GM23338 (cell line): ENCODE measurements around the gene LPAR6. TPM values are rescaled to one million over a fixed set of nuclear protein-coding genes. Genes with fewer than 3 reads are reported as not detected.

Source experiments
- ATAC-seq: fragments of 200-7000 bp; cut with Tn5 transposase; 3 replicates; pipeline ENCODE4 v1.9.1; 2020
- DNase-seq: peaks from one replicate; pipeline ENCODE4 v3.0.0-alpha.2; 2015; ENCODE audit warnings: low spot score
- H2AFZ ChIP-seq: fragments of 200-600 bp; sonication (generic); 2 replicates; pipeline ENCODE4 v1.8.0; 2016; ENCODE audit warnings: antibody characterized with exemption, mild to moderate bottlenecking, moderate library complexity
- H3F3A ChIP-seq: fragments of 200-600 bp; sonication (generic); replicated peaks from 2 replicates; pipeline ENCODE4 v1.8.0; 2017; ENCODE audit warnings: antibody characterized with exemption, mixed run types, low read depth
- H3K27ac ChIP-seq: fragments of 200-600 bp; sonication (generic); 2 replicates; pipeline ENCODE4 v1.6.1; 2016; ENCODE audit warnings: low read depth
- H3K27me3 ChIP-seq: fragments of 200-600 bp; sonication (generic); 2 replicates; pipeline ENCODE4 v1.8.0; 2016; ENCODE audit warnings: mild to moderate bottlenecking, mixed run types, moderate library complexity; ENCODE audit not compliant: insufficient read depth
- H3K36me3 ChIP-seq: fragments of 200-600 bp; sonication (generic); 2 replicates; pipeline ENCODE4 v1.8.0; 2016; ENCODE audit warnings: mild to moderate bottlenecking; ENCODE audit not compliant: insufficient read depth
- H3K4me1 ChIP-seq: fragments of 200-600 bp; sonication (generic); 2 replicates; pipeline ENCODE4 v1.8.0; 2016; ENCODE audit warnings: mild to moderate bottlenecking, moderate library complexity; ENCODE audit not compliant: insufficient read depth
- H3K4me2 ChIP-seq: fragments of 200-600 bp; sonication (generic); 2 replicates; pipeline ENCODE4 v1.7.1; 2017; ENCODE audit warnings: mixed run types
- H3K4me3 ChIP-seq: fragments of 200-600 bp; sonication (generic); 2 replicates; pipeline ENCODE4 v1.6.1; 2016; ENCODE audit warnings: mixed run types
- H3K79me2 ChIP-seq: fragments of 200-600 bp; sonication (generic); replicated peaks from 2 replicates; pipeline ENCODE4 v1.8.0; 2017; ENCODE audit warnings: mild to moderate bottlenecking; ENCODE audit not compliant: insufficient read depth
- H3K9me2 ChIP-seq: fragments of 200-600 bp; sonication (generic); 2 replicates; pipeline ENCODE4 v1.8.0; 2017; ENCODE audit not compliant: insufficient read depth
- H4K20me1 ChIP-seq: fragments of 200-600 bp; sonication (generic); replicated peaks from 2 replicates; pipeline ENCODE4 v1.8.0; 2017; ENCODE audit warnings: mild to moderate bottlenecking; ENCODE audit not compliant: insufficient read depth
- H3K27ac Mint-ChIP-seq: 2 replicates; pipeline ENCODE4 v1.8.0; 2020; ENCODE audit warnings: inconsistent platforms, mild to moderate bottlenecking, moderate library complexity, mixed read lengths
- H3K27me3 Mint-ChIP-seq: 3 replicates; pipeline ENCODE4 v1.8.0; 2022; ENCODE audit warnings: low read depth, mild to moderate bottlenecking, moderate library complexity, mixed read lengths, inconsistent platforms; ENCODE audit not compliant: insufficient read depth, poor library complexity
- H3K36me3 Mint-ChIP-seq: 3 replicates; pipeline ENCODE4 v1.8.0; 2021; ENCODE audit warnings: low read depth, mild to moderate bottlenecking, inconsistent platforms, moderate library complexity, mixed read lengths
- H3K4me1 Mint-ChIP-seq: 3 replicates; pipeline ENCODE4 v1.8.0; 2020; ENCODE audit warnings: mild to moderate bottlenecking, inconsistent platforms, mixed read lengths
- H3K4me3 Mint-ChIP-seq: 3 replicates; pipeline ENCODE4 v1.8.0; 2021; ENCODE audit warnings: moderate library complexity, mild to moderate bottlenecking, inconsistent platforms, mixed read lengths
- H3K9me3 Mint-ChIP-seq: 3 replicates; pipeline ENCODE4 v1.8.0; 2020; ENCODE audit warnings: moderate library complexity, mild to moderate bottlenecking, inconsistent platforms, mixed read lengths
- CREB1 ChIP-seq: fragments of 250-450 bp; sonication (Bioruptor Pico); IDR thresholded peaks from 2 replicates; pipeline ENCODE4 v1.5.0; 2020; ENCODE audit warnings: low read depth, mild to moderate bottlenecking, moderate library complexity
- CTCF ChIP-seq, 2 experiments: fragments of 200-600 bp in 1 of 2; sonication (generic) in 1 of 2; conservative IDR thresholded peaks; 2 replicates each; pipeline versions ENCODE4 v1.5.1 to v1.6.1; 2016 to 2017; ENCODE audit warnings: antibody characterized with exemption in 2 of 2, low read depth in 2 of 2, mild to moderate bottlenecking in 2 of 2, moderate library complexity in 1 of 2
- ETS1 ChIP-seq: IDR thresholded peaks from 2 replicates; pipeline ENCODE4 v1.6.1; 2016; ENCODE audit warnings: antibody characterized with exemption
- EZH2 ChIP-seq: fragments of 200-600 bp; sonication (generic); IDR thresholded peaks from one replicate; pipeline ENCODE4 v1.8.0; 2017; ENCODE audit warnings: antibody characterized with exemption, mild to moderate bottlenecking, low read depth; ENCODE audit not compliant: unreplicated experiment
- EZH2phosphoT487 ChIP-seq: fragments of 200-600 bp; sonication (generic); IDR thresholded peaks from one replicate; pipeline ENCODE4 v1.8.1; 2018; ENCODE audit warnings: antibody characterized with exemption; ENCODE audit not compliant: unreplicated experiment
- JUNB ChIP-seq: IDR thresholded peaks from one replicate; pipeline ENCODE4 v1.6.1; 2016; ENCODE audit warnings: antibody characterized with exemption; ENCODE audit not compliant: unreplicated experiment
- NANOG ChIP-seq: IDR thresholded peaks from 2 replicates; pipeline ENCODE4 v1.6.1; 2016; ENCODE audit warnings: antibody characterized with exemption, borderline replicate concordance
- POLR2AphosphoS5 ChIP-seq: IDR thresholded peaks from 2 replicates; pipeline ENCODE4 v1.6.1; 2016; ENCODE audit warnings: antibody characterized with exemption, low read depth
- REST ChIP-seq: IDR thresholded peaks from one replicate; pipeline ENCODE4 v1.6.1; 2018; ENCODE audit warnings: antibody characterized with exemption; ENCODE audit not compliant: unreplicated experiment
- STAT1 ChIP-seq: IDR thresholded peaks from one replicate; pipeline ENCODE4 v1.6.1; 2016; ENCODE audit warnings: antibody characterized with exemption; ENCODE audit not compliant: unreplicated experiment
- ZNF114 ChIP-seq: fragments of 250-450 bp; sonication (Bioruptor Pico); IDR thresholded peaks from 2 replicates; pipeline ENCODE4 v1.5.0; 2020; ENCODE audit warnings: mild to moderate bottlenecking, moderate library complexity
- ZNF331 ChIP-seq: fragments of 250-450 bp; sonication (Bioruptor Pico); IDR thresholded peaks from 2 replicates; pipeline ENCODE4 v1.5.0; 2020; ENCODE audit warnings: low read depth, mild to moderate bottlenecking, moderate library complexity
- ZNF462 ChIP-seq: fragments of 250-450 bp; sonication (Bioruptor Pico); IDR thresholded peaks from 2 replicates; pipeline ENCODE4 v1.5.0; 2020; ENCODE audit warnings: mild to moderate bottlenecking, moderate library complexity
- polyA plus RNA-seq: library from polyadenylated mRNA; unstranded; fragments of >200 nt; fragmentation: Nextera tagmentation; extraction: Ambion mirVana; gene quantifications from 2 replicates; pipeline ENCODE4 v1.2.1, GENCODE V29; 2016
- total RNA-seq: library from RNA; depleted of rRNA; stranded (reverse); fragments of >200 nt; shearing (Covaris generic); gene quantifications from 2 replicates; pipeline ENCODE4 v1.2.3, GENCODE V29; 2014

LPAR6 gene
- total and polyA plus RNA-seq, 2 experiments from 2014 or later, result 1.4 to 2.1 TPM

- Histone ChIP-seq H3F3A (no peaks in the 10 kb centered on the region), H3K4me1 (no peaks in the 10 kb centered on the region), H3K4me2 (no peak overlapping the region), H4K20me1 (no peaks in the 10 kb centered on the region), H3K36me3 (no peaks in the 10 kb centered on the region), H3K4me3 (no peak overlapping the region), H3K27ac (no peak overlapping the region), H3K79me2 (no peaks in the 10 kb centered on the region), H3K27me3 (no peaks in the 10 kb centered on the region), H2AFZ (no peak overlapping the region), H3K9me2 (no peaks in the 10 kb centered on the region)
- ATAC-seq (no peak), DNase-seq (no peak)
- TF ChIP-seq POLR2AphosphoS5 (no peak), ZNF331 (CRISPR knock-in tag) (no peak), ZNF114 (CRISPR knock-in tag) (no peak), CTCF (conservative IDR thresholded peaks at IDR 0.05; ENCODE audit: low read depth in 2 of 2) (no peak), EZH2phosphoT487 (no peak), ZNF462 (no peak), STAT1 (no peak), NANOG (no peak), CREB1 (CRISPR knock-in tag) (no peak), REST (no peak), EZH2 (no peak), JUNB (no peak), ETS1 (no peak)
- Mint-ChIP-seq H3K4me3 (no peak overlapping the region), H3K9me3 (peaks cover 27% of the 10 kb centered on the region), H3K27ac (no peak overlapping the region; the same call in 1 of the 2 replicates), H3K27me3 (no peaks in the 10 kb centered on the region), H3K36me3 (peaks cover 30% of the 10 kb centered on the region), H3K4me1 (no peaks in the 10 kb centered on the region)
Measured at GRCh38 chr13:48398450-48399095, 14.3 kb downstream of the LPAR6 start.
